ENCODE measurements around the gene SMC5.

DNA sequence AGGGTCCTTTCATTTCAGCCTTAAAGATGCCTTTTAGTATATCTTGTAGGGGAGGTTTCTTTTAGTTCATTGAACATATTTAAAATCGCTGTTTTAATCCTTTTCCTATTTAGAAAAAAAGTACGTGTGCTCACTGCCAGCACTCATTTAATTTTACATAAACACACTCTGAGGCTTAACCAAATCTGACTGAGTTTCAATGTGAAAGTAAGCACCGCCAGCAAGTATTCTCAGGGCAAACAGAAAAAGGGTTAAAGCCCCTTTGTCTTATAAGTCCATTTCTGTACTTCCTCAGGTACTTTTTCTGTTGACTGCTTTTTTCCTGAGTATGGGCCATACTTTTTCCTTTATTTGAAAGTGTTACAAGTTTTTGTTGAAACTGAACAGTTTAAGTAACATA lies 31.8 kb downstream of the SMC5 start:
- TF ChIP-seq, protein P1, sequence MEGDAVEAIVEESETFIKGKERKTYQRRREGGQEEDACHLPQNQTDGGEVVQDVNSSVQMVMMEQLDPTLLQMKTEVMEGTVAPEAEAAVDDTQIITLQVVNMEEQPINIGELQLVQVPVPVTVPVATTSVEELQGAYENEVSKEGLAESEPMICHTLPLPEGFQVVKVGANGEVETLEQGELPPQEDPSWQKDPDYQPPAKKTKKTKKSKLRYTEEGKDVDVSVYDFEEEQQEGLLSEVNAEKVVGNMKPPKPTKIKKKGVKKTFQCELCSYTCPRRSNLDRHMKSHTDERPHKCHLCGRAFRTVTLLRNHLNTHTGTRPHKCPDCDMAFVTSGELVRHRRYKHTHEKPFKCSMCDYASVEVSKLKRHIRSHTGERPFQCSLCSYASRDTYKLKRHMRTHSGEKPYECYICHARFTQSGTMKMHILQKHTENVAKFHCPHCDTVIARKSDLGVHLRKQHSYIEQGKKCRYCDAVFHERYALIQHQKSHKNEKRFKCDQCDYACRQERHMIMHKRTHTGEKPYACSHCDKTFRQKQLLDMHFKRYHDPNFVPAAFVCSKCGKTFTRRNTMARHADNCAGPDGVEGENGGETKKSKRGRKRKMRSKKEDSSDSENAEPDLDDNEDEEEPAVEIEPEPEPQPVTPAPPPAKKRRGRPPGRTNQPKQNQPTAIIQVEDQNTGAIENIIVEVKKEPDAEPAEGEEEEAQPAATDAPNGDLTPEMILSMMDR (IDR thresholded peaks at IDR 0.05; ENCODE audit: control extremely low read depth in 1 of 3, insufficient read depth in 1 of 3, low read depth in 1 of 3, low read length in 3 of 3): no peak
- TF ChIP-seq NRF1 (IDR thresholded peaks at IDR 0.05; ENCODE audit: low read depth, low read length): no peak
